NCI-H187 treated with DMSO at 0.1 percent for 48 hours (cell line): ENCODE data around the gene RNF217.
"Not testable (repeated sequence)": the region's sequence is repeated elsewhere in the genome, so short reads cannot be mapped to it uniquely, and the experiment has no call there.

Experiments
- DNase-seq: peaks from one replicate; lab custom pipeline; 2025; lab: John Stamatoyannopoulos, UW

The RNF217 gene

DNA sequence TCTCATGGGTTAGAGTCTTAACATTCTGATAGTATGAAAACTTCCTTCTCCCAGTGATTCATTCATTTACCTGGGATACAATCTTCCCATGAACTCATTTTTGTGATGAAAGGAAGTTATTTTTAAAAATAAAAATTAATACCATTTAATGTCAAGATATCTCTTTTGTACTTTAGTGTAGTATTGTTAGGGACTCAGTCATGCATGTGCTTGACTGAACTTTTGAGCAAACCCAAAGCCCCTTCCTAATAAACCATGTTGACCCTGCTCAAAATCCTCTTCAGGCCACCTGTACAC is 52.4 kb downstream of the RNF217 start:
- no peak for DNase-seq

DNA sequence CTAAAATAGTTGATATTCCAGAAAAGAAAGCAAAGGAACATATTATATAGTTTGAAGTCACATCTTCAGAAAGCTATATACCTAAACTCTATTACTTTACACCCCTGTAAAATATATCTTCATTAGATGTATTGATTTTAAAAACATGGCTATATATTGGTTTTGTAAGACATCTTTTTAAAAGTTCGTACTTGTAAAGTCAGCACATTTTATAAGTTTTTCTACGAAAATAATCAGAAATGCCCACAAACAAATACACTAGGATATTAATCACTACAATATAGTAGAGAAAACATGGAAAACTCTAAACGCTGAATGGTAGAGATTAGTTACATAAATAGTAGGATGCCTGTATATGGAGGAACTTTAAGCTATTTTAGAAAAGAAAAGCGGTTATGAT is 52.9 kb downstream of the RNF217 start:
- no peak for DNase-seq

GRCh38 chr6:125018136-125018535 is 55.9 kb downstream of the RNF217 start:
- no peak for DNase-seq

DNA sequence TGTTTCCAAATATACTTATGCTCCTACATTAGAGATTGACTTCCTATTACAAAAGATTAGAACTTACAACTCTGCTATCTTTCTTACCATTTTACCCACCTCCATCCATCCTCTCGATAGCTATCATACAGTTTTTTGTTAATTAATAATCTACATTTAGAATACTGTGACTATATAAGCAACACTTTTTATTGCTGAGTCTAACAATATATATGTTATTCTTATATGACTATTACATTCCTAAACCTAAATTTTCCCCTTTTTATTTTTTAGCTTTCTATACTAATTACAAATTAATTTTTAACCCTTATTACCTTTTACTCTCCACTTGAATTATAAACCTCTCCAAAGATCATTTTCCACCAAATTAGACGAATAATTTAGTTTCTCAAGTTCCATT is 57.0 kb downstream of the RNF217 start:
- DNase-seq, result no peak

- DNase-seq, result no peak
These were observed 57.7 kb downstream of the RNF217 start for GRCh38 chr6:125019918-125020317.

GRCh38 chr6:125020385-125020784 is 58.1 kb downstream of the RNF217 start:
- no peak for DNase-seq

GRCh38 chr6:125022391-125022989 is 60.3 kb downstream of the RNF217 start:
- no peak for DNase-seq

GRCh38 chr6:125025164-125025854 is 63.1 kb downstream of the RNF217 start:
- no peak for DNase-seq

- no peak for DNase-seq
These were observed 65.0 kb downstream of the RNF217 start for GRCh38 chr6:125027287-125027686.

DNA sequence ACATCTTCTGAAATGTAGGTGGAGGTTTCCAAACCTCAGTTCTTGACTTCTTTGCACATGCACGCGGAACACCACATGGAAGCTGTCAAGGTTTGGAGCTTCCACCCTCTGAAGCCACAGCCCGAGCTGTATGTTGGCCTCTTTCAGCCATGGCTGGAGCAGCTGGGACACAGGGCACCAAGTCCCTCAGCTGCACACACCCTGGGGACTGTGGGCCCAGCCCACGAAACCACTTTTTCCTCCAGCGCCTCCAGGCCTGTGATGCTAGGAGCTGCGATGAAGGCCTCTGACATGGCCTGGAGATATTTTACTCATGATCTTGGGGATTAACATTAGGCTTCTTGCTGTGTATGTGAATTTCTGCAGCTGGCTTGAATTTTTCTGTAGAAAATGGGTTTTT is 68.7 kb downstream of the RNF217 start:
- no peak for DNase-seq

DNA sequence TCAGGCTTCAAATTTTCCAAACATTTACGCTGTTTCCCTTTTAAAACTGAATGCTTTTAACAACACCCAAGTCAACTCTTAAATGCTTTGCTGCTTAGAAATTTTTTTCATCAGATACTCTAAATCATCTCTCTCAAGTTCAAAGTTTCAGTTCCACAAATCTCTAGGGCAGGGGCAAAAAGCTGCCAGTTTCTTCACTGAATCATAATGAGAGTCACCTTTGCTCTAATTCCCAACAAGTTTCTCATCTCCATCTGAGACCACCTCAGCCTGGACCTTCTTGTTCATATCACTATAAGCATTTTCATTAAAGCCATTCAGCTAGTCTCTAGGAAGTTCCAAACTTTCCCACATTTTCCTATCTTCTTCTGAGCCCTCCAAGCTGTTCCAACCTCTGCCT is 69.1 kb downstream of the RNF217 start:
- DNase-seq, result no peak

DNA sequence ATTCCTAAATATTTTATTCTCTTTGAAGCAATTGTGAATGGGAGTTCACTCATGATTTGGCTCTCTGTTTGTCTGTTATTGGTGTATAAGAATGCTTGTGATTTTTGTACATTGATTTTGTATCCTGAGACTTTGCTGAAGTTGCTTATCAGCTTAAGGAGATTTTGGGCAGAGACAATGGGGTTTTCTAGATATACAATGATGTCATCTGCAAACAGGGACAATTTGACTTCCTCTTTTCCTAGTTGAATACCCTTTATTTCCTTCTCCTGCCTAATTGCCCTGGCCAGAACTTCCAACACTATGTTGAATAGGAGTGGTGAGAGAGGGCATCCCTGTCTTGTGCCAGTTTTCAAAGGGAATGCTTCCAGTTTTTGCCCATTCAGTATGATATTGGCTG is 72.7 kb downstream of the RNF217 start:
- DNase-seq, result not testable (repeated sequence)

DNA sequence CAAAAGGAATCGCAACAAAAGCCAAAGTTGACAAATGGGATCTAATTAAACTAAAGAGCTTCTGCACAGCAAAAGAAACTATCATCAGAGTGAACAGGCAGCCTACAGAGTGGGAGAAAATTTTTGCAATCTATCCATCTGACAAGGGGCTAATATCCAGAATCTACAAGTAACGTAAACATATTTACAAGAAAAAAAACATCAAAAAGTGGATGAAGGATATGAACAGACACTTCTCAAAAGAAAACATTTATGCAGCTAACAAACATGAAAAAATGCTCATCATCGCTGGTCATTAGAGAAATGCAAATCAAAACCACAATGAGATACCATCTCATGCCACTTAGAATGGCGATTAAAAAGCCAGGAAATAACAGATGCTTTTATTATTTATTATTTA is 74.2 kb downstream of the RNF217 start:
- DNase-seq, result not testable (repeated sequence)

DNA sequence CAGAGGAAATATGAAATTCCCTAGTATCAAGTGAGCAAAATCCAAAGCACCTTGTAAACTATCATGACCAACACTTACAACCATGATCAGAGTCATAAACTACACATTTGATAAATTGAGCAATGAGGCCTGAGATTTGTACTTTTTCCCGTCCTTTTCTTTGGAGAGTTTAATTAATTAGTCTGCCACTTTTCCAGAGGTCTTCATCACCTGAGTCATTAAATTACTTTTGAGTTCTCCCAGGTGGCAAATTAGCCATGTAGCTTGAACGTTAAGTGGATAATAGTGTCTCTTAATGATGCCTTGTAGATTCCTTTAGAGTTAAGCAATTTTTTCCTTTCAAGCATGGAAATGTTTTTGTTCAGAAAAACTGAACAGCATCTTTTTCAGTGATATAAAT is 75.6 kb downstream of the RNF217 start:
- DNase-seq, result no peak

- DNase-seq, result no peak
These were observed 76.7 kb downstream of the RNF217 start for GRCh38 chr6:125038925-125039324.

DNA sequence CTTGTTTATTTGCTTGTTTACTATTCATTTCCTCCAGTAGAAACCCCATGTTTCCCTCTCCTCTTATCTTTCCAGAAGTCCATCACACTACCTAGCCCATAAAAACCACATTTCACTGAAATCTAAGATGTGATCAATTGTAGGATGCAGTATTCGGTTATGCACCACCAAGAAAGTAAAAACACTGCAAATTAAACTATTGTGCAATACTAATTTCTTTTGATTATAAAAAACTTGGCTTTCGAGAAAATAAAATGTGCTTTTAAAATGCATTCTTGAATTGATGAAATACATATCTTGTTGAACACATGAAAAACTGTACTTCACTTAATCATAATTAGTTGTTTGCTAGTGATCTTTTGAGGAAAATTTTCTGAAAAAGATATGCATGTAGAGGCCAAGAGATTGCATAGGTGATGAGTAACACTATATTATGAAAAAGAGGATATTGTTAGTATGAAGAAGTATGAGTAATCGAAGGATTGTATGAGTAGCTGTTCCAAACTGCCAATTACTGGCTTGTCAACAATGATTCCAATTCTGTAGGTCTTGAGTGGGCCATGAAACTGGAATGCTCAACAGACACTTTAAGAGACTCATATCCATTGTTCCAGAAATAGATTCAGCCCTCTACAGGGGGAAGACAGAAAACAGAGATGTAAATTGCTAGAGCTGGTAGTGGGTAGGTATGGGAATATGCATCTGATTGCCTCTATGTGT is 79.7 kb downstream of the RNF217 start:
- no peak for DNase-seq

DNA sequence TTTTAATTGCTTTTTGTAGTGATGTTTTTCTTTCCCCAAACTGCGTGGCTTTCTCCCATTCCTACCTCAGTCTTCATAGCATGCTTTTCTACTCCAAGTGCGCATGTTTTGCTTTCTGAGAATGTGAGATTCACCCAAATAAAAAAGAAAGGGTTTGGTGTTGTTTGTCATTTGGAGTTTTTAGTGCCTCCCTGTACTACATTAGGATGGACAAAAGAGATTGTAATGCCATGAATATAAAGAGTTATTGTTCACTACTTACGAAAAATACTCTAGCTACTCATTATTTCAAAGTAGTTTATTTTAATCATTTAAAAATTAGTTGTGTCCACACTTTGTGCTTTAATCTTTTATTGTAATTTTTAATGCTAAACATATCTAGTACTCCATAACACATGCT is 81.8 kb downstream of the RNF217 start:
- DNase-seq, result no peak

DNA sequence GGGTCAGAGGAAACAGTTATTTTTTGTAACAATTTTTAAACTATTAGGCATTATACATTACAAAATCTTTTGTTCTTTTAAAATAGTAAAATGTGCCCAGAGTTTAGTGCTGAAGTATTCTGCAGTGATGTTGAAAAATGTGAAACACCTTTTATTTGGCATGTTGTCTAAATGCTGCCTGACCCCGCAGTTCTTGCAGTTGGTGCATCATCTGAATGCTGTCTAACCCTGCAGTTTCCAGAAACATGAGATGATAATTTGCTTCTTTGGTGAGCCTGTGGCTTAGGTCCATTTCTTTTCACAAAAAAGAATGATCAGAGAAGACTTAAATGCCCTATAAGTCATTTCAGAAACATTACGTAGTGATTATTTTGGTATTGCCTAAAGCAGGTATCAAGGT is 82.4 kb downstream of the RNF217 start:
- no peak for DNase-seq

- no peak for DNase-seq
These were observed 84.1 kb downstream of the RNF217 start for GRCh38 chr6:125046107-125046925.

GRCh38 chr6:125048274-125048673 is 86.0 kb downstream of the RNF217 start:
- no peak for DNase-seq

DNA sequence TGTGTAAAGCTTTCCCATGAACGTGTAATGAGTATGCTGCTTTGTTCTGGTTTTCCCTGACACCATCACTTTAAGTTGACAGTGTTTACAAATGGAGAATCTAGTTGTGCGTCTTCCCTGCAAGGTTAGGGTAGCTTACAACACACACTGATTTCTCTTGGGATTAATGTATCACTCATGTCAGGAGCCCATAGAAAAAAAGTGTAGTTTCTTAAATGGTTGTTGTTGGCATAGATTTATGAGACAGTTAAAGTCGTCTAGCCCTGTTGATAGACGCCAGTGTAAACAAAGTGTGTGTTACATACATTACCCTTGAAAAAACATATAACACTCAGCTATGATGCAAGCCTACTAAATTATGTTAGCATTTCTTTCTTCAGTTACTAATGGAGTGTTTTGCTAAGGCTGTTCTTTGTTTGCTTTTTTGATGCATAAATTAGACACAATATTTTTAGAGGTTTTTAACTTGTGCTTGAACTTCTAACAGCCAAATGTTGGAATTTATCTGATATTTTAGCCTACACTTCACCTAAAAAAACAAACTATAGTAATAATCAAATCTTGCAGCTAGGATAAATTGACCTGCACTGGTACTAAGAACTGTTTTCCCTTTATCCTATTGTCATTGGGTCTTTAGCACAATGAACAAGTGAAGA is 88.6 kb downstream of the RNF217 start:
- DNase-seq, result no peak

DNA sequence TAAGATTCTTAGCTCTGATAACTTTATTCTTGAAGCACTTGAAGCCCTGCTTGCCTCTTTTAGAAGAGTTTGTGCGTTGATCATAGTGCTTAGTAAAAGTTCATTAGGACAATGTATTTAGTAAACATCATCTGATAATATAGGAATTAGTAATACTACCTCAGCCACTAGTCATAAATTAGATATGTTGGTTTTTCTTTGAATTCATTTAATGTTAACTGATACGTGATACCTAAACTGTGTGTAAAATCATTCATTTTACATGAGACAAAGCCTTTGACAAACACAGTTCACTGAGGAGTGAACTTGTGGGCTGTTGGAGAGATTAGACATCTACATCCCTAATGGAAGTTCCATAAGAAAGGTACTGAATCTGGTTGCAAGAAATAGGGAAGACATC is 91.6 kb downstream of the RNF217 start:
- DNase-seq, result no peak
